Measurements from ENCODE around the gene SLC16A10. TPM values are rescaled to one million over a fixed set of nuclear protein-coding genes. Genes with fewer than 3 reads are reported as not detected.
"Not testable (repeated sequence)": the region's sequence is repeated elsewhere in the genome, so short reads cannot be mapped to it uniquely, and the experiment has no call there.

SLC16A10 gene
- total and polyA plus RNA-seq, 5 donors, result 2.2 to 11.3 (median 5.0) TPM

- no peaks in the 10 kb centered on the region for H3K27me3 ChIP-seq (ENCODE audit: control insufficient read depth, insufficient read depth)
- H3K4me3 ChIP-seq (ENCODE audit: low read length), result no peak overlapping the region
- intact Hi-C loops (cut with DNase I), result no loop called here
- H3K9me3 ChIP-seq (ENCODE audit: control insufficient read depth, low read length), result no peaks in the 10 kb centered on the region
- no peak for ATAC-seq
- H3K4me1 ChIP-seq (ENCODE audit: control insufficient read depth, insufficient read depth, low read length), result no peaks in the 10 kb centered on the region
- H3K27ac ChIP-seq (ENCODE audit: low read length), result no peak overlapping the region
- no peak for DNase-seq
Measured at GRCh38 chr6:111248789-111249188, 161.5 kb downstream of the SLC16A10 start.

GRCh38 chr6:111250791-111251354 is 163.6 kb downstream of the SLC16A10 start:
- Histone ChIP-seq H3K4me1 (ENCODE audit: control insufficient read depth, insufficient read depth, low read length) (no peaks in the 10 kb centered on the region), H3K9me3 (ENCODE audit: control insufficient read depth, low read length) (no peaks in the 10 kb centered on the region), H3K4me3 (ENCODE audit: low read length) (no peak overlapping the region), H3K27me3 (ENCODE audit: control insufficient read depth, insufficient read depth) (no peaks in the 10 kb centered on the region), H3K27ac (ENCODE audit: low read length) (no peak overlapping the region)
- 41% methylated on average over 4 of the region's 4 CpGs for WGBS
- no peak for DNase-seq
- intact Hi-C loops (cut with DNase I), result no loop called here
- no peak for ATAC-seq

DNA sequence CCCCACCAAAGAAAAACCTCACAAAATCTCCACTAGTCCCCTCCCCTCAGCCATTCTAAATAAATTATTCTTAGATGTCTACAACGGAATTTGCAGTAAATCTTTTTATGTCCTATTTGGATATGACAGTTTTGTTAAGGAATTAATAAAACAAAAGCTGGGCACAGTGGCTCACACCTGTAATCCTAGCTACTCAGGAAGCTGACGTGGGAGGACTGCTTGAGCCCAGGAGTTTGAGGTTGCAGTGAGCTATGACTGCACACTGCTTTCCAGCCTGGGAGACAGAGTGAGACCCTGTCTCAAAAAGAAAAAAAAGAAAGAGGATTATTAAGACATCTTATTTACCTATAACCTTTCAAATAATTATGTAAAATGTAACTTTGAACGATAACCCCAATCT is 165.4 kb downstream of the SLC16A10 start:
- no peak for ATAC-seq
- H3K4me3 ChIP-seq (ENCODE audit: low read length), result no peak overlapping the region
- H3K4me1 ChIP-seq (ENCODE audit: control insufficient read depth, insufficient read depth, low read length), result no peaks in the 10 kb centered on the region
- H3K27me3 ChIP-seq (ENCODE audit: control insufficient read depth, insufficient read depth), result no peaks in the 10 kb centered on the region
- no peak for DNase-seq
- WGBS, result 85% methylated on average over 3 of the region's 3 CpGs
- intact Hi-C loops (cut with DNase I), result no loop called here
- no peaks in the 10 kb centered on the region for H3K9me3 ChIP-seq (ENCODE audit: control insufficient read depth, low read length)
- no peak overlapping the region for H3K27ac ChIP-seq (ENCODE audit: low read length)

GRCh38 chr6:111254004-111254778 is 166.9 kb downstream of the SLC16A10 start:
- no peak for ATAC-seq

DNA sequence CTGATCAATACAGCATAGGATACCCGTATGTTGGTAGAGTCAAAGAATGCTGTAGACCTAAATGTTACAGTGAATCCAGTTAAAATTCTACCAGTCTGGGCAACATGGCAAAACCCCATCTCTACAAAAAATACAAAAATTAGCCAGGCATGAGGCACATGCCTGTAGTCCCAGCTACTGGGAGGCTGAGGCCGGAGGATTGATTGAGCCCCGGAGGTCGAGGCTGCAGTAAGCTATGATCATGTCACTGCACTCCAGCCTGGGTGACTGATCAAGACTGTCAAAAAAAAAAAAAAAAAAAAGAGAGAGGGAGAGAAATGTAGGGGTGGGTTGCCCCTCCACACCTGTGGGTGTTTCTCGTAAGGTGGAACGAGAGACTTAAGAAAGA is 167.5 kb downstream of the SLC16A10 start:
- no peaks in the 10 kb centered on the region for H3K9me3 ChIP-seq (ENCODE audit: control insufficient read depth, low read length)
- no peaks in the 10 kb centered on the region for H3K27me3 ChIP-seq (ENCODE audit: control insufficient read depth, insufficient read depth)
- WGBS, result 89% methylated on average over 6 of the region's 6 CpGs
- intact Hi-C loops (cut with DNase I), result no loop called here
- no peaks in the 10 kb centered on the region for H3K4me1 ChIP-seq (ENCODE audit: control insufficient read depth, insufficient read depth, low read length)
- H3K27ac ChIP-seq (ENCODE audit: low read length), result no peak overlapping the region
- DNase-seq (no peak), ATAC-seq (no peak)
- no peak overlapping the region for H3K4me3 ChIP-seq (ENCODE audit: low read length)

More at GRCh38 chr6:111254004-111254778, 166.9 kb downstream of the SLC16A10 start:
- Histone ChIP-seq H3K27ac (ENCODE audit: low read length) (no peak overlapping the region), H3K4me1 (ENCODE audit: control insufficient read depth, insufficient read depth, low read length) (no peaks in the 10 kb centered on the region), H3K9me3 (ENCODE audit: control insufficient read depth, low read length) (no peaks in the 10 kb centered on the region), H3K4me3 (ENCODE audit: low read length) (no peak overlapping the region), H3K27me3 (ENCODE audit: control insufficient read depth, insufficient read depth) (no peaks in the 10 kb centered on the region)
- intact Hi-C loops (cut with DNase I), result no loop called here
- 79% methylated on average over 9 of the region's 9 CpGs for WGBS
- DNase-seq, result no peak

- H3K4me1 ChIP-seq (ENCODE audit: control insufficient read depth, insufficient read depth, low read length); ATAC-seq; DNase-seq; H3K9me3 ChIP-seq (ENCODE audit: control insufficient read depth, low read length); H3K27me3 ChIP-seq (ENCODE audit: control insufficient read depth, insufficient read depth); intact Hi-C loops (cut with DNase I); H3K27ac ChIP-seq (ENCODE audit: low read length); H3K4me3 ChIP-seq (ENCODE audit: low read length): not testable (repeated sequence)
- WGBS, result 47% methylated on average over 2 of the region's 2 CpGs
Measured at GRCh38 chr6:111255838-111256237, 168.5 kb downstream of the SLC16A10 start.

DNA sequence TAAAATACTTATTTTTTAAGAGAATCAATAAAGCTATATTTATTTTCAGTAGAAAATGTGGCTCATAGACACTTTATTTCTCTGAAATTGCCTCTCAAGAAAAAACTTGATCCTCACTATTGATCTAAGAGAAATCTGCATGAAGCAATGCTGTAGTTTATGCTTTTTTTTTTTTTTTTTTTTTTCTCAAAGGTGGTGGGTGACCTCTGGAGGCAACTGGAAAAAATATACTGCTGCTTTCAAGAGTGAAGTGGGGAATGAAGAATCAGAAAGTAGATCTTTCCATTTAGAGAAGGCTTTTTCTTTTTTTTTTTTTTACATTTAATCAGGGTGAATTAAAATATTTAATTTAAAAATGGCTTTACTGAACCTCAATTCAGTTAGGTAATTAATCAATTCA is 169.3 kb downstream of the SLC16A10 start:
- intact Hi-C loops (cut with DNase I), result no loop called here
- no peak for ATAC-seq
- Histone ChIP-seq H3K9me3 (ENCODE audit: control insufficient read depth, low read length) (no peaks in the 10 kb centered on the region), H3K27me3 (ENCODE audit: control insufficient read depth, insufficient read depth) (no peaks in the 10 kb centered on the region), H3K27ac (ENCODE audit: low read length) (no peak overlapping the region), H3K4me3 (ENCODE audit: low read length) (no peak overlapping the region), H3K4me1 (ENCODE audit: control insufficient read depth, insufficient read depth, low read length) (no peaks in the 10 kb centered on the region)
- no peak for DNase-seq

DNA sequence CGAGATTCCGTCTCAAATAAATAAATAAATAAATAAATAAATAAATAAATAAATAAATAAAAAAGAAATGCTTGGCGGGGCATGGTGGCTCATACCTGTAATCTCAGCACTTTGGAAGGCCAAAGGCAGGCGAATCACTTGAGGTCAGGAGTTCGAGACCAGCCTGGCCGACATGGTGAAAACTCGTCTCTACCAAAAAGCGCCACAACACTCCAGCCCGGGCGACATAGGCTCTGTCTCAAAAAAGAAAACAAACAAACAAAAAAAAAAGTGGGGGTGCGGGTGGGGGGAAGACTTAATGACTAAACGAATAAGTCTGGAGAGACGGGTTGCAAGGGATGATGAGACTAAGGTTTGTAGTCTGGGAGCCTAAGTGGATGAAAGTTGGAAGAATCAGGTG is 170.7 kb downstream of the SLC16A10 start:
- ATAC-seq (no peak), DNase-seq (no peak)
- no peaks in the 10 kb centered on the region for H3K27me3 ChIP-seq (ENCODE audit: control insufficient read depth, insufficient read depth)
- no peak overlapping the region for H3K4me3 ChIP-seq (ENCODE audit: low read length)
- 90% methylated on average over 13 of the region's 13 CpGs for WGBS
- intact Hi-C loops (cut with DNase I), result no loop called here
- H3K27ac ChIP-seq (ENCODE audit: low read length), result no peak overlapping the region
- H3K4me1 ChIP-seq (ENCODE audit: control insufficient read depth, insufficient read depth, low read length), result no peaks in the 10 kb centered on the region
- no peaks in the 10 kb centered on the region for H3K9me3 ChIP-seq (ENCODE audit: control insufficient read depth, low read length)

GRCh38 chr6:111258615-111259088 is 171.3 kb downstream of the SLC16A10 start:
- Histone ChIP-seq H3K4me1 (ENCODE audit: control insufficient read depth, insufficient read depth, low read length) (no peaks in the 10 kb centered on the region), H3K27ac (ENCODE audit: low read length) (no peak overlapping the region), H3K27me3 (ENCODE audit: control insufficient read depth, insufficient read depth) (no peaks in the 10 kb centered on the region), H3K4me3 (ENCODE audit: low read length) (peak overlapping the region; percentile 38), H3K9me3 (ENCODE audit: control insufficient read depth, low read length) (no peaks in the 10 kb centered on the region)
- ATAC-seq (no peak), DNase-seq (no peak)
- 12% methylated on average over 18 of the region's 18 CpGs for WGBS
- intact Hi-C loops (cut with DNase I), result no loop called here

DNA sequence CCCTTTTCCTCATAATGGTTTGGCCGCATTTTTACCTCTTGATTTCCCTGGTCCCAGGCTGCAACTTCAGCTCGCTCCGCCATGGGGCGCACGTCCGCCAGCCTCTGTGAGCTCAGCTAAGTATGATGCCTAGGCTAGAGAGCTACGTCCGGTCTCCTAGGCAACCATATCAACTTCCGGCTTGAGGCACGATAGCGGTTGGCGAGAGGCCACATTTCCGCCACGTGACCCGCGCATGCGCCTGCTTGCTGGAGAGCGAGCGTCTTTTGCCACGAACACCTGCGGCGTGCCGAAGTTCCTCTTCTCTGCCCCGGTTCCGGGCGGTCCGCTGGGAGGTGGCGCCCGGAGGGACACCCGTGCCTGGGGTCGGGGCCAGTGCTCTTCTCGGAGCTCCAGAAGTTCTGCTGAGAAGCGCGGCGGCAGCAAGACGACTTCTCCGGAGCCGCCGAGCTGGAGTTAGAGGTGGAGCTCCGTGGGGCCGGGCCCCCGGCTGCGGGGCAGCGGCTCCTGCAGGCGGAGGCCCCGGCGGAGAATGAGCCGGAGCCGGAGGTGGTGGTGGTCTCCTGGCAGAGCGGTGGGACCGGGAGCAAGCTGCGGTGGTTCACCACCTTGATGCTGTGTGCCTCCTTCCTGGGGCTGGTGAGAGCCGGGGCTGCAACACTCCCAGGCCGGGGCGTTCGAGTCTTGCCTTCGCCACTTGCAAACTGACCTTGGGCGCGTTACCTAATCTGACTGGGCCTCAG is 172.0 kb downstream of the SLC16A10 start:
- intact Hi-C loops (cut with DNase I), result no loop called here
- Histone ChIP-seq H3K27ac (ENCODE audit: low read length) (peak overlapping the region; percentile 71), H3K27me3 (ENCODE audit: control insufficient read depth, insufficient read depth) (no peaks in the 10 kb centered on the region), H3K9me3 (ENCODE audit: control insufficient read depth, low read length) (no peaks in the 10 kb centered on the region), H3K4me1 (ENCODE audit: control insufficient read depth, insufficient read depth, low read length) (no peaks in the 10 kb centered on the region), H3K4me3 (ENCODE audit: low read length) (peak overlapping the region; percentile 58)
- peak; percentile 98 to 99 (median 99) for DNase-seq
- 1% methylated on average over 59 of the region's 59 CpGs for WGBS
- peak; percentile 99 for ATAC-seq

GRCh38 chr6:111260570-111261298 is 173.4 kb downstream of the SLC16A10 start:
- no peak for DNase-seq
- H3K4me3 ChIP-seq (ENCODE audit: low read length), result no peak overlapping the region
- H3K27me3 ChIP-seq (ENCODE audit: control insufficient read depth, insufficient read depth), result no peaks in the 10 kb centered on the region
- H3K9me3 ChIP-seq (ENCODE audit: control insufficient read depth, low read length), result no peaks in the 10 kb centered on the region
- no peak for ATAC-seq
- H3K27ac ChIP-seq (ENCODE audit: low read length), result no peak overlapping the region
- intact Hi-C loops (cut with DNase I), result no loop called here
- no peaks in the 10 kb centered on the region for H3K4me1 ChIP-seq (ENCODE audit: control insufficient read depth, insufficient read depth, low read length)
- WGBS, result 85% methylated on average over 12 of the region's 12 CpGs
